PC-9 (cell line): Measurements from ENCODE around the gene LRP1. TPM values are rescaled to one million over a fixed set of nuclear protein-coding genes. Genes with fewer than 3 reads are reported as not detected.

ENCODE experiments used
- BruUV-seq: library from RNA; stranded (reverse); fragments of 400-500 nt; replicated peaks from 2 replicates; lab custom pipeline; 2021; lab: Mats Ljungman, UMichigan
- CTCF ChIA-PET: fragments of 300-600 bp; sonication (Branson Sonifier 250); formaldehyde crosslinking; loops from one replicate; lab custom pipeline; 2022; ENCODE audit warnings: antibody characterized with exemption; lab: Charles Lee
- POLR2A ChIA-PET: fragments of 300-600 bp; sonication (Branson Sonifier 250); formaldehyde crosslinking; loops from one replicate; lab custom pipeline; 2022; ENCODE audit warnings: antibody characterized with exemption; ENCODE audit not compliant: unreplicated experiment; lab: Charles Lee
- DNase-seq, 2 experiments: peaks; one replicate each; pipeline versions ENCODE4 v3.0.0 to v3.0.0-alpha.2; 2015 to 2022; ENCODE audit warnings: mixed read lengths in 1 of 2
- H2AFZ ChIP-seq: fragments of 200-600 bp; sonication (generic); 2 replicates; pipeline ENCODE4 v1.8.1; 2017; ENCODE audit warnings: antibody characterized with exemption
- H3F3A ChIP-seq: fragments of 200-600 bp; sonication (generic); 2 replicates; pipeline ENCODE4 v1.8.1; 2017; ENCODE audit warnings: antibody characterized with exemption, mild to moderate bottlenecking, low read depth; ENCODE audit not compliant: insufficient read depth
- H3K27ac ChIP-seq: fragments of 200-600 bp; sonication (generic); 2 replicates; pipeline ENCODE4 v1.6.1; 2016; ENCODE audit warnings: mixed run types
- H3K27me3 ChIP-seq: fragments of 200-600 bp; sonication (generic); 2 replicates; pipeline ENCODE4 v1.6.1; 2016; ENCODE audit warnings: low read depth, mixed run types; ENCODE audit not compliant: insufficient read depth
- H3K36me3 ChIP-seq: fragments of 200-600 bp; sonication (generic); 2 replicates; pipeline ENCODE4 v1.6.1; 2016; ENCODE audit warnings: low read depth, mixed run types
- H3K4me1 ChIP-seq: fragments of 200-600 bp; sonication (generic); replicated peaks from 2 replicates; pipeline ENCODE4 v1.6.1; 2016; ENCODE audit warnings: mixed run types; ENCODE audit not compliant: insufficient read depth
- H3K4me2 ChIP-seq: fragments of 200-600 bp; sonication (generic); 2 replicates; pipeline ENCODE4 v1.6.1; 2017; ENCODE audit warnings: mixed run types
- H3K4me3 ChIP-seq: fragments of 200-600 bp; sonication (generic); 2 replicates; pipeline ENCODE4 v1.6.1; 2016; ENCODE audit warnings: mixed run types
- H3K79me2 ChIP-seq: fragments of 200-600 bp; sonication (generic); 2 replicates; pipeline ENCODE4 v1.6.1; 2017; ENCODE audit warnings: low read depth, mixed run types
- H3K9me2 ChIP-seq: fragments of 200-600 bp; sonication (generic); 2 replicates; pipeline ENCODE4 v1.8.1; 2017; ENCODE audit warnings: mild to moderate bottlenecking; ENCODE audit not compliant: insufficient read depth
- H3K9me3 ChIP-seq: fragments of 200-600 bp; sonication (generic); 2 replicates; pipeline ENCODE4 v1.8.1; 2016; ENCODE audit warnings: low read depth; ENCODE audit not compliant: insufficient read depth
- H4K20me1 ChIP-seq: fragments of 200-600 bp; sonication (generic); 2 replicates; pipeline ENCODE4 v1.8.1; 2017; ENCODE audit not compliant: insufficient read depth
- EZH2 ChIP-seq: fragments of 200-600 bp; sonication (generic); IDR thresholded peaks from 2 replicates; pipeline ENCODE4 v1.8.0; 2017; ENCODE audit warnings: antibody characterized with exemption, low read depth
- intact Hi-C: fragments of 100-400 bp; cut with micrococcal nuclease; formaldehyde crosslinking; loops from one replicate; pipeline ENCODE4 v1.10.0; 2022; ENCODE audit not compliant: unreplicated experiment
- total RNA-seq: library from RNA; stranded (reverse); gene quantifications from 2 replicates; pipeline ENCODE4 v1.2.3, GENCODE V29; 2021
- TF ChIP-seq, protein P1 (sequence below): fragments of 200-600 bp; sonication (generic); conservative IDR thresholded peaks from 2 replicates; pipeline ENCODE4 v1.6.1; 2017; ENCODE audit warnings: mixed run types, antibody characterized with exemption, mild to moderate bottlenecking, moderate library complexity

Gene LRP1
- total RNA-seq, 1 experiment from 2014 or later = 51.4 TPM

DNA sequence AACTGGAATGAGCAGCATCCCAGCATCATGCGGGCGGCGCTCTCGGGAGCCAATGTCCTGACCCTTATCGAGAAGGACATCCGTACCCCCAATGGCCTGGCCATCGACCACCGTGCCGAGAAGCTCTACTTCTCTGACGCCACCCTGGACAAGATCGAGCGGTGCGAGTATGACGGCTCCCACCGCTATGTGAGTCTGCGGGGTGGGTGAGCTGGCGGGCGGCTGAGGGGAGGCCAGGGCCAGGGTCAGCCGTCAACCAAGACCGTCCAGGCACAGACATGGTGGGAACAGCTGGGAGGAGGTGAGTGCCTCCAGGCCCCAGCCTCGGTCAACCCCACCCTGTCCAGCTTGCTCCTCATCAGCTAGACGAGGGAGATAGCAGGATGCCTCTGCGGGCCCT, 62.5 kb downstream of the LRP1 start:
- H3K36me3 ChIP-seq = no peaks in the 10 kb centered on the region
- H2AFZ ChIP-seq = no peak overlapping the region
- H3K4me2 ChIP-seq = no peak overlapping the region
- intact Hi-C loops = no loop called here
- CTCF ChIA-PET = no interaction called here
- no peaks in the 10 kb centered on the region for H3K79me2 ChIP-seq
- no peak for DNase-seq
- TF ChIP-seq, protein P1, sequence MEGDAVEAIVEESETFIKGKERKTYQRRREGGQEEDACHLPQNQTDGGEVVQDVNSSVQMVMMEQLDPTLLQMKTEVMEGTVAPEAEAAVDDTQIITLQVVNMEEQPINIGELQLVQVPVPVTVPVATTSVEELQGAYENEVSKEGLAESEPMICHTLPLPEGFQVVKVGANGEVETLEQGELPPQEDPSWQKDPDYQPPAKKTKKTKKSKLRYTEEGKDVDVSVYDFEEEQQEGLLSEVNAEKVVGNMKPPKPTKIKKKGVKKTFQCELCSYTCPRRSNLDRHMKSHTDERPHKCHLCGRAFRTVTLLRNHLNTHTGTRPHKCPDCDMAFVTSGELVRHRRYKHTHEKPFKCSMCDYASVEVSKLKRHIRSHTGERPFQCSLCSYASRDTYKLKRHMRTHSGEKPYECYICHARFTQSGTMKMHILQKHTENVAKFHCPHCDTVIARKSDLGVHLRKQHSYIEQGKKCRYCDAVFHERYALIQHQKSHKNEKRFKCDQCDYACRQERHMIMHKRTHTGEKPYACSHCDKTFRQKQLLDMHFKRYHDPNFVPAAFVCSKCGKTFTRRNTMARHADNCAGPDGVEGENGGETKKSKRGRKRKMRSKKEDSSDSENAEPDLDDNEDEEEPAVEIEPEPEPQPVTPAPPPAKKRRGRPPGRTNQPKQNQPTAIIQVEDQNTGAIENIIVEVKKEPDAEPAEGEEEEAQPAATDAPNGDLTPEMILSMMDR = no peak
- TF ChIP-seq EZH2 = no peak
- no peaks in the 10 kb centered on the region for H3K9me2 ChIP-seq
- H4K20me1 ChIP-seq = no peaks in the 10 kb centered on the region
- H3K9me3 ChIP-seq = no peaks in the 10 kb centered on the region
- BruUV-seq = no TSS peak
- no peaks in the 10 kb centered on the region for H3K27me3 ChIP-seq
- POLR2A ChIA-PET = no interaction called here
- H3K27ac ChIP-seq = no peak overlapping the region
- H3K4me1 ChIP-seq = no peaks in the 10 kb centered on the region
- H3F3A ChIP-seq = no peaks in the 10 kb centered on the region
- no peak overlapping the region for H3K4me3 ChIP-seq

- no peak for TF ChIP-seq EZH2
- TF ChIP-seq, protein P1 = no peak
- Histone ChIP-seq H3K4me3 (no peak overlapping the region), H3K27me3 (no peaks in the 10 kb centered on the region), H3K27ac (no peak overlapping the region), H3K36me3 (no peaks in the 10 kb centered on the region), H3F3A (no peaks in the 10 kb centered on the region), H3K4me2 (no peak overlapping the region), H3K79me2 (no peaks in the 10 kb centered on the region), H2AFZ (no peak overlapping the region), H4K20me1 (no peaks in the 10 kb centered on the region), H3K4me1 (no peaks in the 10 kb centered on the region), H3K9me2 (no peaks in the 10 kb centered on the region), H3K9me3 (no peaks in the 10 kb centered on the region)
- DNase-seq = no peak
- CTCF ChIA-PET = interaction anchor here (0.5 kb wide), 1 partner anchor 59 kb away, joined by 4 read pairs; no protein-coding TSS in a partner anchor
- POLR2A ChIA-PET = no interaction called here
- no TSS peak for BruUV-seq
- intact Hi-C loops = no loop called here
These were observed 63.1 kb downstream of the LRP1 start for GRCh38 chr12:57191410-57191809.

DNA sequence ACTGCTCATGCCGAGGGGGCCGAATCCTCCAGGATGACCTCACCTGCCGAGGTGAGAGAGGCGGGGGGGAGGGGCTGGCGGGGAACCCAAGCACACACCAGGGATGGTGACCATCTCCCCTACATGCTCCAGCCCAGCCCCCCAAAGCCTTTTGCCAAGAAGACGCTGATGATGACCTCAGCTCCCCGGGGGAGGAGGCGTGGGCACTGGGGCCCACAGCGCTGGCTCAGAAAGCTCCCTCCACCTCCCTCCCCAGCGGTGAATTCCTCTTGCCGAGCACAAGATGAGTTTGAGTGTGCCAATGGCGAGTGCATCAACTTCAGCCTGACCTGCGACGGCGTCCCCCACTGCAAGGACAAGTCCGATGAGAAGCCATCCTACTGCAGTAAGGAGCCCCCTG, 64.6 kb downstream of the LRP1 start:
- no peak overlapping the region for H2AFZ ChIP-seq
- no peaks in the 10 kb centered on the region for H3K4me1 ChIP-seq
- no peaks in the 10 kb centered on the region for H4K20me1 ChIP-seq

More for the DNA sequence above, 64.6 kb downstream of the LRP1 start:
- no peaks in the 10 kb centered on the region for H3K9me3 ChIP-seq
- H3K79me2 ChIP-seq = no peaks in the 10 kb centered on the region
- H3F3A ChIP-seq = no peaks in the 10 kb centered on the region
- no TSS peak for BruUV-seq
- ChIA-PET CTCF (no interaction called here), POLR2A (no interaction called here)
- no peaks in the 10 kb centered on the region for H3K9me2 ChIP-seq
- no peak for DNase-seq
- no peak overlapping the region for H3K27ac ChIP-seq
- H3K36me3 ChIP-seq = no peaks in the 10 kb centered on the region
- H3K27me3 ChIP-seq = no peaks in the 10 kb centered on the region
- no peak overlapping the region for H3K4me2 ChIP-seq
- TF ChIP-seq, protein P1 = no peak
- no peak for TF ChIP-seq EZH2
- H3K4me3 ChIP-seq = no peak overlapping the region
- intact Hi-C loops = no loop called here
